HG02870 (cell line): ENCODE data around the gene NAPG.
"Not testable (repeated sequence)": the region's sequence is repeated elsewhere in the genome, so short reads cannot be mapped to it uniquely, and the experiment has no call there.

Source experiments
- ATAC-seq: cut with Tn5 transposase; IDR thresholded peaks from one replicate; pipeline ENCODE4 v1.9.1; 2021; ENCODE audit warnings: mild to moderate bottlenecking, moderate library complexity; ENCODE audit not compliant: unreplicated experiment

The NAPG gene

DNA sequence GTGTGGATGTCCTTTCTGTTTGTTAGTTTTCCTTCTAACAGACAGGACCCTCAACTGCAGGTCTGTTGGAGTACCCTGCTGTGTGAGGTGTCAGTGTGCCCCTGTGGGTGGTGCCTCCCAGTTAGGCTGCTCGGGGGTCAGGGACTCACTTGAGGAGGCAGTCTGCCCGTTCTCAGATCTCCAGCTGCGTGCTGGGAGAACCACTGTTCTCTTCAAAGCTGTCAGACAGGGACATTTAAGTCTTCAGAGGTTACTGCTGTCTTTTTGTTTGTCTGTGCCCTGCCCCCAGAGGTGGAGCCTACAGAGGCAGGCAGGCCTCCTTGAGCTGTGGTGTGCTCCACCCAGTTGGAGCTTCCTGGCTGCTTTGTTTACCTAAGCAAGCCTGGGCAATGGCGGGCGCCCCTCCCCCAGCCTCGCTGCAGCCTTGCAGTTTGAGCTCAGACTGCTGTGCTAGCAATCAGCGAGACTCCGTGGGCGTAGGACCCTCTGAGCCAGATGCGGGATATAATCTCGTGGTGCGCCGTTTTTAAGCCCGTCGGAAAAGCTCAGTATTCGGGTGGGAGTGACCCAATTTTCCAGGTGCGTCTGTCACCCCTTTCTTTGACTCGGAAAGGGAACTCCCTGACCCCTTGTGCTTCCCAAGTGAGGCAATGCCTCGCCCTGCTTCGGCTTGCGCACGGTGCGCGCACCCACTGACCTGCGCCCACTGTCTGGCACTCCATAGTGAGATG is 52.2 kb downstream of the NAPG start:
- ATAC-seq = not testable (repeated sequence)

DNA sequence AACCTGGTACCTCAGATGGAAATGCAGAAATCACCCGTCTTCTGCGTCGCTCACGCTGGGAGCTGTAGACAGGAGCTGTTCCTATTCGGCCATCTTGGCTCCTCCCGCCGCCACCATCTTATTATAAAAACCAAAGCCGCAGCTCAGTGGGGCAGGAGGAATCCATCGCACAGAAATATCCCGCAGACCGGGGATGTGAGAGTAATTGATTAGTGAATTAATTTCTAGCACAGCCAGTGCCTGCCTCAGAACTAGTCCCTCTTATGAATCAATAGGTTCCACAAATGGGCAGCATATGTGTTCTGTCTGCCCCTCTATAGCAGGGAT is 52.7 kb downstream of the NAPG start:
- not testable (repeated sequence) for ATAC-seq

DNA sequence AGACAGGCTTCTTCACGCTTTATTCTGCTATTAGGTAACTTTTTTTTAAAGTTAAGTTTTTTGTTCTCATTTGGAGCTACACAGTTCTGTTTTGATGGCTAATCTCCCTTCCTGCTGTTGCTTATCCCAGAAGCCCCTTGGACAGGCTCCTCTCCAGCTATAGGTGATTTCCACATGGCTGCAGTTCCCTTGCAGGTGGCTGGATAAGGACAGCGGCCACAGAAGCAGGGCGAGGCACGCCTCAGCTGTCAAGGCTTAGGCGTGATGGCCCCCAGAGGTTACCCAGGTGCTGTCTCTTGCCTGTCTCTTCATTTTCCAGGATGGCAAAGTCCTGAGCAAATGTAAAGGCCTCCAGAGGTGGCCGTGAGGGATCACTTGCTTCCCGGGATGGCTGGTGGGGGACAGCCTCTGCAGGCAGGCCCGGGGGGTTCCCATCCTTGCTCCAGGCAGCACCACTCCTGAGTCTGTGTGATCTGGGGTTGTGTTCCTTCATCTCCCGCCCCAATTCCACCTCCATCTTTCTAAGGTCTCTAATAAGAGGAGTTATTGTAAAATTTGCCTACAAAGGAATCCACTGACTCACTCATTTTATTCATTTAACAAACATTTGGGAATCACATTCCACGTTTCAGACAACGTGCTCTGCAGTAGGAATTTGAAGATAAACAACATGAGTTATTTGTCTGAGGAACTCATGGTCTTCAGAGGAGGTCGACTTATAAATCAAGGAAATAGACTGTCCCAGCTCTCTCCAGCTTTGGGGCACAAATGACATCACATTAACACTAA is 53.4 kb downstream of the NAPG start:
- ATAC-seq = no peak

DNA sequence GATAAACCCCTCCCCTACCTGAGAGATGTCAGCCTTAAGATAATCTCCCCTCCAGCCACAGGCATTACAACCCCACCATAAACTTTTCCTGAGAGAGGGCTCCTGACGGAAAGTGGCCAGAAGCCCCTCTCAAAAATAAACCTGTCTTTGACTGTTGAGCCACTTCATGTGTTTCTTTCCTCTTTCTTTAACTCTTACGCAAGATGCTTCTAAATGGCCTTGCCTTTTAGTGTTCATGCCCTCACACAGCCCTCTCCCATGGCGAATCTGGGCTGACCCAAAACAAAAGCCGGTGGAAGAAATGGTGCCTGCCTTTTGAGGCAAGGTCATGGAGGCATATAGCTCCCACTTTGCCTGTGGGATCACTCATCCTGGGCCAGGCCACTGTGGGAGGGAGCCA is 54.4 kb downstream of the NAPG start:
- no peak for ATAC-seq

DNA sequence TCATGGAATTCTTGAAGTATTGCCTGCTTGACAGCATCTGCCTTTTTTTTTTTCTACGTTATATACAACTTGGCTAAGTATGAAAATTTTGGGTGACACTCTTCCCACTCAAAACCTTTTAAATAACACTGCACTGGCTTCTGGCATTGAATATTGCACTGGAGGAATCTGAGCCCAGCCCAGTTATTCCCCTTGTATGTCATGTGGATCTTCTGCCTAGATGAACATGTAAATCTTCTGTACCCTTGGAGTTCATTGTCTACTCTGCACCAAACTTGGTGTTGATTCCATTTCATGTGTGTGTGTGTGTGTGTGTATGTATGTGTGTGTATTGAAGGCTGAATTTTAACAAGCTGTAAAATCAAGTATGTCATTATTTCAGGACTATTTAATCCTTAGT is 59.4 kb downstream of the NAPG start:
- ATAC-seq = no peak

DNA sequence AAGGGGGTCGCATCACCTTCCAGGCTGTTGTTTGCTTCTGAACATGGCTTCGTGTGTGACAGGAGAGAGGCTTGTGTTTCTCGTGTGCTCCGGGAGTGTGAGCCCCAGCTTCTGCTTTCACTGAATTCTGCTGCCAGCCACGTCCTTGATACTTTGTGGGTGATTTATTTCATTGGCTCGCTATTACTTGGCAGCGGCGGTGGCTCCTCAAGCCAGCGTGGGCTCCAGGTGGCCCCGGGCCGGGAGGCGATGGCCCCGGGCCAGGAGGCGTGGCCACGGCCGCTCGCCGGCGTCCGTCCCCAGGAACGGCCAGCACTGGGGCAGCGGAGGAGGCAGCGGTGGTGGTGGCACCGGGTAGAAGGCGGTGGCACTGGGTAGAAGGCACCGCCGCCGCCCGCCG is 63.1 kb downstream of the NAPG start:
- no peak for ATAC-seq

DNA sequence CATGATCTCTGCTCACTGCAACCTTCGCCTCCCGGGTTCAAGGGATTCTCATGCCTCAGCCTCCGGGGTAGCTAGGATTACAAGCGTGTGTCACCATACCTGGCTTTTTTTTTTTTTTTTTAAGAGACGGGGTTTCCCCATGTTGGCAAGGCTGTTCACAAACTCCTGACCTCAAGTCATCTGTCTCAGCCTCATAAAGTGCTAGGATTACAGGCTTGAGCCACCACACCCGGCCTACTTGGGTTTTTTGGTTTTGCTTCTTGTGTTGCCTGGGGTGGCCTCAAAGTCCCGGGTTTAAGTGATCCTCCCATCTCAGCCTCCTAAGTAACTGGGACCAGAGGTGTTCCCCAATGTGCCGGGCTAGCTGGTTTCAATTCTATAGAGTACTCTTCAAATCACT is 64.6 kb downstream of the NAPG start:
- ATAC-seq = no peak

DNA sequence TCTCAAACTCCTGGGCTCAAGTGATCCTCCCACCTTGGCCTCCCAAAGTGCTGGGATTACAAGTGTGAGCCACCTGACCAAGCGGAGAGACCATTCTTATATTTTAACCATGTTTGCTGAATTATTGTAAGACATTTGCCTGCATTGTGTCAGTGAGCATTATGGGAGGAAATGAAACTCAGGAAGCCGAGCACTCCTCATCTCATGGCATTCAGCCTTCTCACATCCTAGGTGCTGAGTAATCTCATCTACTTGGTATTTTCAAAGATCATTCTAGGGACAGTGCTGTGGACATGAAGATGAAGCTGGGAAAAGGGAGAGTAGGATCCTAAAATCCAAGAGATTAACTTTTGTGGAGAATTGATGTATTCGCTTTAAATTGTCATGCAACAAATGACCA is 66.1 kb downstream of the NAPG start:
- ATAC-seq = no peak

DNA sequence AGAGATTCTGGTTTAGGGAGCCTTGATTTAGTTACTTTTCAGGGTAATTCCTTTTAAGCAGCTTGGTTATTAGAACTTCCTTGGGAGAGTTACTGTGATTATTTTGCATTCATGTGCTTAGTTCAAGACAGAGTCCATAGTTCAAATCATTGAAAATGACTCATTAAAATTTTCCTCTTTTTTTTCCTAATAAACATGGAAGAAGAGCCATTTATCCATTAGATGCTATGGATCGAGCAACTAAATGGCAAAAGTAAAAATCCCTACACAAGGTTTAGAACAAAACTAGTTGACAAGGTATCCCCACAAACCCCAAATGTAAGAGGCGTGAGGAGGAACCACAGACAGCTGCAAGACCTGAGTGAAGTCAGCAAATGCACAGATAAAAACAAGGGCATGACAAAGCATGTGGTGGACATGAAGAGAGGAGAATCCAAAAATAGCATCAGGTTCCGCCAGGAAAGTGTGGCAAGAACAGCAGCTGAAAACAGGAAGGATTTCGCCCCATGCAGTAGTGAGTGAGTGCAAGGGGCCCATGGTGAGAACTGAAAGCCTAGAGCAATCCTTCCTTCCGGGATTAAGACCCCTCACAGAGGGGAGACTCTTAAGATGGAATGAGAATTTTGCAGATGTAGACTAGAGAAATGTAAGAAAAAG is 67.7 kb downstream of the NAPG start:
- ATAC-seq = not testable (repeated sequence)

DNA sequence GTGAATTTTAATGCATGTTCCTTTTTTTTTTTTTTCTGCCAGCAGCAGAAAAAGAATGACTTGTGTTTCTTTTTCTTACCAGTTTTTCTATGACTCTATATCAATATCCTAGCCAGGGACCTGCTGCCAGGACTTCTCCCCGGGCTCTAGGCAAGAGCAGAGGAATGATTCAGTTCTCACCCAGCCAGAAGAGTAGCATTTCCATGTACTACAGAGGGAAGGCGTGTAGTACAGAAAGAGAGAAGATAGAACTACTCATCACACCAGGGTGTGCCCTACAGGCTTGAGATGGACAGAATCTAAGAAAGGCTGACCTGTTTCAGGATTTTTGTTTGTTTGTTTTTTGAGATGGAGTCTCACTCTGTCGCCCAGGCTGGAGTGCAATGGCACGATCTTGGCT is 70.1 kb downstream of the NAPG start:
- ATAC-seq = not testable (repeated sequence)

DNA sequence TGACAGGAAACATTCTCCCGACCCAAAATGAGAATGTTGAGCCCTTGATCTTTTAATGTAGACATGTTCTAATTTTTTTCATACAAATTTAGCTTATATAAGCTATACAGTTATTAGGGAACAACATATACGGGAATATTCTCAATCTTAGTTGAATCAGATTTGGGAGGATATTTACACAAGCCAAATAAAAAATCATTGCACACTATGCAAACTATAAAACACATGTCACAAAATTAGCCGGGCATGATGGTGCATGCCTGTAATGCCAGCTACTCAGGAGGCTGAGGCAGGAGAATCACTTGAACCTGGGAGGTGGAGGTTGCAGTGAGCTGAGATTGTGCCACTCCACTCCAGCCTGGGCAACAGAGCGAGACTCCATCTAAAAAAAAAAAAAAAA is 71.9 kb downstream of the NAPG start:
- not testable (repeated sequence) for ATAC-seq

DNA sequence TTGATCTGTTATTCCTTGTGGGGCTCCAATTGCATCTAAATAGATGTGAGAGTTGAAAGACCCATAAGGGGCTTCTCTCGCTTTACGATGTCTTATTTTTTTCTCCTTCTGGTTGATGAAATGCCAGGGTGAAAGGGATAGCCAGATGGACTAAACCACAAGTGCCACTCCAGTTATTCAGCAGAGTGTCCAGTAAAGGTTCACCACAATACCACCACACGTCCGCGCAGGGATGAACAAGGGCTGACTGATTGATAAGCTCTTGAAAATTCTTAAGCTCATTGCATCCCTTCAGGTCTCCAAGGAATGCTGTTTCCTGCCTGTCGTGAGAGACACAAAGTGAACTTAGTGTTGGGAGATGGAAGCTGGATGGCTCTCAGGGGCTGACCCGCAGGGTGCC is 74.9 kb downstream of the NAPG start:
- not testable (repeated sequence) for ATAC-seq
